HEK293T (cell line): ENCODE results near the gene GRIA4.

Experiments
- CTCF ChIA-PET: fragments of 350-600 bp; formaldehyde crosslinking; extraction: SDS; loops from one replicate; lab custom pipeline; 2021; ENCODE audit warnings: antibody characterized with exemption, inconsistent platforms; lab: Yijun Ruan, JAX
- POLR2A ChIA-PET: fragments of 350-600 bp; formaldehyde crosslinking; extraction: SDS; loops from one replicate; lab custom pipeline; 2020; ENCODE audit warnings: antibody characterized with exemption, inconsistent platforms; lab: Yijun Ruan, JAX
- DNase-seq: peaks from one replicate; pipeline ENCODE4 v3.0.0; 2012; ENCODE audit warnings: mixed read lengths; ENCODE audit errors: extremely low spot score
- ARNT ChIP-seq: fragments of 450-650 bp; IDR thresholded peaks from 2 replicates; pipeline ENCODE4 v1.6.1; 2017; ENCODE audit warnings: mild to moderate bottlenecking
- BHLHE40 ChIP-seq: fragments of 450-650 bp; IDR thresholded peaks from 2 replicates; pipeline ENCODE4 v1.6.1; 2016; ENCODE audit warnings: mild to moderate bottlenecking, moderate library complexity, borderline replicate concordance
- CTBP1 ChIP-seq: fragments of 450-650 bp; IDR thresholded peaks from 2 replicates; pipeline ENCODE4 v1.6.1; 2016; ENCODE audit warnings: borderline replicate concordance
- ELF4 ChIP-seq: fragments of 450-650 bp; IDR thresholded peaks from 2 replicates; pipeline ENCODE4 v1.6.1; 2017; ENCODE audit warnings: antibody characterized with exemption
- FOXA1 ChIP-seq: fragments of 450-650 bp; IDR thresholded peaks from 2 replicates; pipeline ENCODE4 v1.6.1; 2016; ENCODE audit warnings: mild to moderate bottlenecking
- FOXK2 ChIP-seq: fragments of 450-650 bp; IDR thresholded peaks from 2 replicates; pipeline ENCODE4 v1.6.1; 2016; ENCODE audit warnings: mild to moderate bottlenecking
- FOXM1 ChIP-seq: fragments of 450-650 bp; IDR thresholded peaks from 2 replicates; pipeline ENCODE4 v1.6.1; 2017; ENCODE audit warnings: mild to moderate bottlenecking, borderline replicate concordance
- HDGF ChIP-seq: fragments of 450-650 bp; IDR thresholded peaks from 2 replicates; pipeline ENCODE4 v1.6.1; 2017; ENCODE audit warnings: antibody characterized with exemption, borderline replicate concordance
- L3MBTL2 ChIP-seq: fragments of 450-650 bp; conservative IDR thresholded peaks from 2 replicates; pipeline ENCODE4 v1.6.1; 2016; ENCODE audit warnings: mild to moderate bottlenecking
- LEF1 ChIP-seq: fragments of 450-650 bp; IDR thresholded peaks from 2 replicates; pipeline ENCODE4 v1.6.1; 2017; ENCODE audit warnings: mild to moderate bottlenecking, borderline replicate concordance
- NFRKB ChIP-seq: fragments of 450-650 bp; IDR thresholded peaks from 2 replicates; pipeline ENCODE4 v1.6.1; 2016; ENCODE audit warnings: mild to moderate bottlenecking, moderate library complexity
- SP1 ChIP-seq: fragments of 450-650 bp; IDR thresholded peaks from 2 replicates; pipeline ENCODE4 v1.6.1; 2017
- SUZ12 ChIP-seq: fragments of 450-650 bp; IDR thresholded peaks from 2 replicates; pipeline ENCODE4 v1.6.1; 2016; ENCODE audit warnings: mild to moderate bottlenecking
- TARDBP ChIP-seq: fragments of 450-650 bp; IDR thresholded peaks from 2 replicates; pipeline ENCODE4 v1.6.1; 2016
- ZNF384 ChIP-seq: fragments of 450-650 bp; IDR thresholded peaks from 2 replicates; pipeline ENCODE4 v1.6.1; 2016
- TF ChIP-seq, protein P1 (sequence below): fragments of 450-650 bp; IDR thresholded peaks from 2 replicates; pipeline ENCODE4 v1.6.1; 2016

GRIA4 gene

DNA sequence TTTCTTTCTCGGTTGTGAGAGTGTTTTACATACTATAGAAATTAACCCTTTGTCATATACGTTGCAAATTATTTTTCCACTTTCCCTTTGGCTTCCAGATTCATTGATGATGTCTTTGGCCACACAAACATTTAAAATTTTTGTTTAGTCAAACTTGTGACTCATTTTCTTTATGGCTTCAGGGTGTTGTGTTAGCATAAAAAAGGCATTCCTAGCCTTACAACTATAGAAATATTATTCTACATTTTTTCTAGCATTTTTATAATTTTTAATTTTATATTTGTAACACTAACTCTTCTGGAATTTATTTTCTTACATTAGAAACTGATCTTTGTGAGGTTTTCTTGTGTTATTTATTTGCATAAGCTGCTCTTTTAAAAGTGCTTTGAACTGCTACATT is 12.1 kb downstream of the GRIA4 start:
- DNase-seq, result no peak
- ChIA-PET CTCF (no interaction called here), POLR2A (no interaction called here)
- TF ChIP-seq HDGF, result no peak
- no peak for TF ChIP-seq FOXA1
- TF ChIP-seq LEF1, result no peak
- TF ChIP-seq BHLHE40, result no peak
- TF ChIP-seq L3MBTL2, result no peak
- no peak for TF ChIP-seq SUZ12
- TF ChIP-seq TARDBP, result no peak
- TF ChIP-seq ZNF384, result no peak
- no peak for TF ChIP-seq NFRKB
- TF ChIP-seq CTBP1, result no peak
- TF ChIP-seq, protein P1, sequence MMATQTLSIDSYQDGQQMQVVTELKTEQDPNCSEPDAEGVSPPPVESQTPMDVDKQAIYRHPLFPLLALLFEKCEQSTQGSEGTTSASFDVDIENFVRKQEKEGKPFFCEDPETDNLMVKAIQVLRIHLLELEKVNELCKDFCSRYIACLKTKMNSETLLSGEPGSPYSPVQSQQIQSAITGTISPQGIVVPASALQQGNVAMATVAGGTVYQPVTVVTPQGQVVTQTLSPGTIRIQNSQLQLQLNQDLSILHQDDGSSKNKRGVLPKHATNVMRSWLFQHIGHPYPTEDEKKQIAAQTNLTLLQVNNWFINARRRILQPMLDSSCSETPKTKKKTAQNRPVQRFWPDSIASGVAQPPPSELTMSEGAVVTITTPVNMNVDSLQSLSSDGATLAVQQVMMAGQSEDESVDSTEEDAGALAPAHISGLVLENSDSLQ, result no peak

DNA sequence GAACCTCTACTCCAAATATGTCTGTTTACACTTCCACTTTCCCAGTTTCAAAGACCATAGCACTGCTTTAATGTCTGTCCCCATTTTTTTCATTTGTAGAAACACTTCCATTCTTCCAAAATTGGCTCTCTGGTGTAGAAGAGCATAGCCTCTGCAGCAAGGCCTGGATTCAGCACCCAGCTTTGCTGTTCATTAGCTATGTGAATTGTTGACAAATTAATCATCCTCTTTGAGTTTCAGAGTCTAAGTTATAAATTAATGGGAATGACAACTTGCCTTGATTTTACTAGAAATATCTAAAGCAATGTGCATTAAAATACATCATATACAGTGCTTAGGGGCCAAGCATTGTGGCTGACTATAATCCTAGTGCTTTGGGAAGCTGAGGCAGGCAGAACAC is 22.4 kb downstream of the GRIA4 start:
- no peak for DNase-seq
- ChIA-PET CTCF (no interaction called here), POLR2A (no interaction called here)
- TF ChIP-seq NFRKB, result no peak
- no peak for TF ChIP-seq L3MBTL2
- no peak for TF ChIP-seq CTBP1
- no peak for TF ChIP-seq ELF4
- TF ChIP-seq FOXA1, result no peak
- no peak for TF ChIP-seq TARDBP
- TF ChIP-seq, protein P1, result no peak
- TF ChIP-seq FOXM1, result no peak
- TF ChIP-seq ARNT, result no peak
- no peak for TF ChIP-seq HDGF

DNA sequence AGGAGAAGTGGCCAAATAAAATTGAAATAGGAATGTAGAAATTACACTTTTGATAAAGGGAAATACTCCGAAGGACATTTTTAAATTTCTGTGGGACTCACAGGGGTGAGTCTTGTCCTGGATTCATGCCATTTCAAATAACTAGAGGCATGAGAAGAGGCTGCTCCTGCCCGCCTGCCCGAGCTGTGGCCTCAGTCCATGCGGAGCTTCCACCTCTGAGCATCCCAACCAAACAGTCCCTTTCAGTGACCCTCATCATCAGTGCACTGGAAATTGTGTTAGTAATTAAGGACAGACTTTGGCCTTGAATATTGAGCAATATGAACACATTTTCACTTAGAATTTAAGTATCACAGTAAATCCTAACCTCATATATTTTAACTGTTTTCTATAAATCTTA is 25.6 kb downstream of the GRIA4 start:
- POLR2A ChIA-PET, result no interaction called here
- TF ChIP-seq FOXA1, result no peak
- TF ChIP-seq, protein P1, result no peak
- TF ChIP-seq TARDBP, result no peak
- no peak for TF ChIP-seq L3MBTL2
- no peak for TF ChIP-seq HDGF
- TF ChIP-seq SUZ12, result no peak
- no peak for TF ChIP-seq LEF1
- TF ChIP-seq CTBP1, result no peak
- no peak for TF ChIP-seq FOXM1
- no peak for TF ChIP-seq BHLHE40
- TF ChIP-seq NFRKB, result no peak
- no peak for TF ChIP-seq FOXK2
- TF ChIP-seq ELF4, result no peak
- no peak for TF ChIP-seq SP1
- CTCF ChIA-PET, result no interaction called here
- DNase-seq, result no peak

DNA sequence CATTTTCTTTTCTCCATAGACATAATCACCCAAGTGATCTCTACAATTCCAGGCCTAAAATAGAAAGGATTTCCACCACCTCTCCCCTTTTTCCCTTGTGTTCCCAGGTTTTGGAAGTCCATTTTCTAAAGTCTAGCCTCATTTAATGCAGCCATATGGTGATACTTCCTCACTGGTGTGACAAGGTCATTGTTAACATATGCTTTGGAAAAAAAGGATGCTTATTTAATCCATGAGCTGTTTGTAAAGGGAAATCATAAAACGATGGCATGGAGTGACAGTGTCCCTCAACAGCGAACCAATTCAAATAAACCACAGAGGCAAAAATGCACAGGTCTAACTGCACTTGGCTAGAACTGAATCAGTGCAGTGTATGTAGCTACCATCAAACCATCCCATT is 26.6 kb downstream of the GRIA4 start:
- POLR2A ChIA-PET, result no interaction called here
- no peak for DNase-seq
- no peak for TF ChIP-seq FOXK2
- TF ChIP-seq, protein P1, result no peak
- TF ChIP-seq L3MBTL2, result no peak
- TF ChIP-seq SP1, result no peak
- no peak for TF ChIP-seq NFRKB
- TF ChIP-seq FOXM1, result no peak
- CTCF ChIA-PET, result no interaction called here

DNA sequence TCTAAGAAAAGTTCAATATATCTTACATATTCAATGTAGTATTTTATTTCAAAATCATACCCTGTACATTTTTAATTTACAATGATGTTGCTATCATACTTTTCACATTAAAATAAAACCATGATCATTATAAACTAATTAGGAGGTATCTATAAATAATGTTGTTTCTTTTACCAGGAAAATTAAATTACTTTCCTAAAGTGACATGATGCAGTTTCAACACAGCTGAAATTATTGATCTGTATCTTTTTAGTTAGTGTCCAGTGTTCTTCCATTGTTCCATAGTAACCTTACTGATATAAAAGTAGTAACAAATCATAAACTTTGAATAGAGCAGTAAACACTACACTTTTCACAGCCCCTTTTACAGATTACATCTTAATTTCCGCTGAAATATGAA is 29.7 kb downstream of the GRIA4 start:
- no peak for TF ChIP-seq TARDBP
- no peak for TF ChIP-seq ELF4
- TF ChIP-seq CTBP1, result no peak
- TF ChIP-seq ARNT, result no peak
- TF ChIP-seq FOXK2, result no peak
- TF ChIP-seq FOXM1, result no peak
- TF ChIP-seq SP1, result no peak
- no peak for TF ChIP-seq BHLHE40
- no peak for TF ChIP-seq NFRKB
- TF ChIP-seq LEF1, result no peak
- no peak for TF ChIP-seq FOXA1
- TF ChIP-seq L3MBTL2, result no peak
- TF ChIP-seq SUZ12, result no peak
- TF ChIP-seq, protein P1, result no peak
- no peak for TF ChIP-seq ZNF384
- TF ChIP-seq HDGF, result no peak
- ChIA-PET CTCF (interaction anchor here (0.7 kb wide), 1 partner anchor 109 kb away, joined by 3 read pairs; no protein-coding TSS in a partner anchor), POLR2A (no interaction called here)
- no peak for DNase-seq

DNA sequence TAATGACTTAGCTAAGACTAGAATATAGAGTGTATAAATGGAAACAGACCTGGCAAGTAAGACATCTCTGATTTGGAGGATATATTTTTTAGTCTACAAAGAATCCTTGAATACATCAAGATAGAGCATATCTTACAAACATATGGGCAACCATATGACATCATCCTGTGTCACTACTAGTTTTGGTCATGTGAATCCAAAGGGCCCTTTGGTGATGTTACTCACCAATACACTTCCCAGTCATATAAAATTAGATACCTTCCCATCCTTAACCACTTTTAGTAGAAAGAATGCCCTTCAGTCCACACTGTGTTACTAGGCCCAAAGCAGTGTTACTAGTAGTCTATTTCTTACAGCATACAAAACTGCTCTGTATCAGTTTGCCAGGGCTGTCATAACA is 31.6 kb downstream of the GRIA4 start:
- ChIA-PET POLR2A (no interaction called here), CTCF (no interaction called here)
- TF ChIP-seq NFRKB (no peak), SP1 (no peak), ARNT (no peak), FOXM1 (no peak), CTBP1 (no peak), FOXK2 (no peak), ZNF384 (no peak), LEF1 (no peak), TARDBP (no peak), L3MBTL2 (no peak), FOXA1 (no peak), SUZ12 (no peak), BHLHE40 (no peak)
- DNase-seq, result no peak
